ENCODE results near the gene CHADL. TPM values are rescaled to one million over a fixed set of nuclear protein-coding genes. Genes with fewer than 3 reads are reported as not detected.
"Not testable (repeated sequence)": the region's sequence is repeated elsewhere in the genome, so short reads cannot be mapped to it uniquely, and the experiment has no call there.

Gene CHADL
- polyA plus RNA-seq, 1 donor, result 2.4 TPM

- Histone ChIP-seq H3K27ac (ENCODE audit: low read length) (no peak overlapping the region), H3K4me1 (ENCODE audit: control insufficient read depth, insufficient read depth, low read length) (no peaks in the 10 kb centered on the region), H3K36me3 (ENCODE audit: control insufficient read depth, insufficient read depth, low read length) (peaks cover 28% of the 10 kb centered on the region), H3K27me3 (ENCODE audit: control insufficient read depth, insufficient read depth, low read length) (no peaks in the 10 kb centered on the region), H3K9me3 (ENCODE audit: control insufficient read depth, low read depth, low read length) (no peaks in the 10 kb centered on the region), H3K4me3 (ENCODE audit: low read length) (no peak overlapping the region)
- WGBS (ENCODE audit: insufficient coverage, low lambda C conversion rate), result no CpG with 5 or more reads among the region's 15 CpGs
- DNase-seq, result no peak
Observed at GRCh38 chr22:41181349-41182241, 59.1 kb downstream of the CHADL start.

GRCh38 chr22:41180926-41181325 is 59.8 kb downstream of the CHADL start:
- Histone ChIP-seq H3K9me3 (ENCODE audit: control insufficient read depth, low read depth, low read length) (no peaks in the 10 kb centered on the region), H3K4me1 (ENCODE audit: control insufficient read depth, insufficient read depth, low read length) (no peaks in the 10 kb centered on the region), H3K27me3 (ENCODE audit: control insufficient read depth, insufficient read depth, low read length) (no peaks in the 10 kb centered on the region), H3K27ac (ENCODE audit: low read length) (no peak overlapping the region), H3K4me3 (ENCODE audit: low read length) (no peak overlapping the region), H3K36me3 (ENCODE audit: control insufficient read depth, insufficient read depth, low read length) (peaks cover 35% of the 10 kb centered on the region)
- DNase-seq, result no peak
- no CpG with 5 or more reads among the region's 3 CpGs for WGBS (ENCODE audit: insufficient coverage, low lambda C conversion rate)

- not testable (repeated sequence) for H3K9me3 ChIP-seq (ENCODE audit: control insufficient read depth, low read depth, low read length); H3K4me1 ChIP-seq (ENCODE audit: control insufficient read depth, insufficient read depth, low read length); H3K27ac ChIP-seq (ENCODE audit: low read length); H3K27me3 ChIP-seq (ENCODE audit: control insufficient read depth, insufficient read depth, low read length); H3K4me3 ChIP-seq (ENCODE audit: low read length); DNase-seq
- WGBS (ENCODE audit: insufficient coverage, low lambda C conversion rate), result no CpG with 5 or more reads among the region's 6 CpGs
- H3K36me3 ChIP-seq (ENCODE audit: control insufficient read depth, insufficient read depth, low read length), result peaks cover 40% of the 10 kb centered on the region
Observed at GRCh38 chr22:41180362-41180761, 60.4 kb downstream of the CHADL start.

Other genes with a start within 250 kb of the CHADL start
- gene EP300, start 148.3 kb downstream of the CHADL start, polyA plus RNA-seq, result 54.3 TPM
- gene L3MBTL2, start 35.6 kb downstream of the CHADL start, polyA plus RNA-seq, result 17.9 TPM
- gene RANGAP1, start 45.3 kb upstream of the CHADL start, polyA plus RNA-seq, result 40.3 TPM
- 58.0 TPM for gene ZC3H7B, start 60.6 kb upstream of the CHADL start, polyA plus RNA-seq
- 5.6 TPM for gene TEF, start 141.0 kb upstream of the CHADL start, polyA plus RNA-seq
- 63.2 TPM for gene TOB2, start 205.9 kb upstream of the CHADL start, polyA plus RNA-seq
- gene PHF5A, start 227.8 kb upstream of the CHADL start, polyA plus RNA-seq, result 39.5 TPM
- gene ACO2, start 228.2 kb upstream of the CHADL start, polyA plus RNA-seq, result 209 TPM